ENCODE results near the gene CEACAM19.

DNA sequence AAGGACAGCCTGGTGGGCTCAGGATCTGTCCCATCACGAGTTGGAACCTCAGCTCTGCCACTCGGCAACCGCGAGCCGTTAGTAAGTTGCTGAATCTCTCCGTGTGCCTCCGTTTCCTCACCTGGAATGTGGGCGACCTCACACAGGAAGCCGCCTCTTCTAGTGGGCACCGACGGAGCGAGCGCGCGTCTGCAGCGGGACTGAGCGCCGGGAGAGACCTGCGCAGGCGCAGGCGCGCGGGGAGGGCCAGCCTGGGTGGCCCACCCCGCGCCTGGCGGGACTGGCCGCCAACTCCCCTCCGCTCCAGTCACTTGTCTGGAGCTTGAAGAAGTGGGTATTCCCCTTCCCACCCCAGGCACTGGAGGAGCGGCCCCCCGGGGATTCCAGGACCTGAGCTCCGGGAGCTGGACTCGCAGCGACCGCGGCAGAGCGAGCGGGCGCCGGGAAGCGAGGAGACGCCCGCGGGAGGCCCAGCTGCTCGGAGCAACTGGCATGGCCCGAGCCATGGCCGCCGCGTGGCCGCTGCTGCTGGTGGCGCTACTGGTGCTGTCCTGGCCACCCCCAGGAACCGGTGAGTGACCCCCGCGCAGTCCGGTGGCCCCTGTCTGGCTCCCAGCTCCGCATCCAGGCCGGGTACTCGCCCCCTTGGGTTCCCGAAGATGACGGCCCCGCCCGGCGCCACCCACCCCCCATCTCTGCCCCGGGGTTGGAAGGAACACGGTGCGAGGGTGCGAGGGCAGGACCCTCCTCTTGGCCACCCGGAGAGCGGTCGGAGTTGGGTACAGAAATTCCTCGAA is 27.5 kb upstream of the CEACAM19 start, which contains the start of gene PVR:
- TF ChIP-seq ZNF274 (IDR thresholded peaks at IDR 0.05; ENCODE audit: low read depth, low read length) (no peak), YY1 (IDR thresholded peaks at IDR 0.05; ENCODE audit: insufficient read depth, insufficient read length) (no peak), SUZ12 (IDR thresholded peaks at IDR 0.05; ENCODE audit: extremely low read depth, insufficient read depth, insufficient read length) (no peak)

All from NT2/D1 (cell line).